Thyroid gland (tissue), 4 donors: ENCODE results near the gene SDCCAG8.

Source experiments
- CTCF ChIP-seq, 6 experiments: fragments of 200-600 bp in 3 of 6; fragments of 450-650 bp in 3 of 6; sonication (generic) in 3 of 6; IDR thresholded peaks; one replicate each; pipeline ENCODE4 v1.5.1; 2016 to 2019; ENCODE audit warnings: antibody characterized with exemption in 6 of 6, mild to moderate bottlenecking in 2 of 6, inconsistent platforms in 1 of 6, moderate library complexity in 1 of 6
- POLR2A ChIP-seq, 2 donors: fragments of 450-650 bp; IDR thresholded peaks; one replicate each; pipeline ENCODE4 v1.6.1; 2017; ENCODE audit warnings: antibody characterized with exemption in 2 of 2, mild to moderate bottlenecking in 2 of 2, moderate library complexity in 1 of 2

GRCh38 chr1:243508303-243508713 lies 252.5 kb downstream of the SDCCAG8 start:
- no peak for TF ChIP-seq CTCF (IDR thresholded peaks at IDR 0.05)
- TF ChIP-seq POLR2A (IDR thresholded peaks at IDR 0.05), result no peak
